K562 treated with DMSO at 1 percent for 48 hours (cell line): ENCODE measurements around the gene ZNF536. TPM values are rescaled to one million over a fixed set of nuclear protein-coding genes. Genes with fewer than 3 reads are reported as not detected.

Source experiments
- total RNA-seq: library from RNA; unstranded; fragments of 300-600 nt; gene quantifications from 2 replicates; pipeline ENCODE4 v1.2.3, GENCODE V29; 2022; ENCODE audit warnings: low replicate concordance; ENCODE audit errors: extremely low read depth

The ZNF536 gene
- total RNA-seq, result not detected in 2 replicates

GRCh38 chr19:30371960-30372824 lies at the start of gene ZNF536:
Gene ZNF536, plus strand, starts transcription at chr19:30372384. Its CDS starts 71,179 bp downstream, at chr19:30443563.

